ENCODE data around the gene DGKD. TPM values are rescaled to one million over a fixed set of nuclear protein-coding genes. Genes with fewer than 3 reads are reported as not detected.
A peak's percentile ranks its signal among the peaks of the same experiment; 100 is the strongest.

Gene DGKD
- total and polyA plus RNA-seq, 2 donors (not counting 1 experiment from before 2014, with no cell fraction given): 224 to 396 TPM

GRCh38 chr2:233349005-233349998 lies 5.0 kb upstream of the DGKD start:
- peak; percentile 65 for ATAC-seq (ENCODE audit: low read depth)
- peak; percentile 70 for DNase-seq
- peak overlapping the region; percentile 72 to 78 for H3K27ac ChIP-seq (ENCODE audit: low read length in 2 of 2)
- intact Hi-C loops (cut with micrococcal nuclease): loop anchor here (1.0 kb wide), 1 partner anchor 18 kb away; no protein-coding TSS in a partner anchor
- peak overlapping the region; percentile 85 for H3K4me3 Mint-ChIP-seq
- peaks cover 34% of the 10 kb centered on the region for H3K79me2 ChIP-seq (ENCODE audit: control insufficient read depth, insufficient read depth, low read length)
- no peaks in the 10 kb centered on the region for H3K27me3 ChIP-seq (replicated peaks in 1 of 4; ENCODE audit: control extremely low read depth in 1 of 4, control insufficient read depth in 3 of 4, insufficient read depth in 4 of 4, low read length in 3 of 4)
- H4K20me1 ChIP-seq (ENCODE audit: control insufficient read depth, insufficient read depth, low read length, poor library complexity, severe bottlenecking): no peaks in the 10 kb centered on the region
- H3K27me3 Mint-ChIP-seq: no peaks in the 10 kb centered on the region
- H3K4me1 Mint-ChIP-seq: peaks cover 72% of the 10 kb centered on the region
- H3K9me3 ChIP-seq (ENCODE audit: control extremely low read depth in 1 of 3, control insufficient read depth in 2 of 3, insufficient read depth in 1 of 3, low read length in 2 of 3): no peaks in the 10 kb centered on the region
- ChIA-PET POLR2A (interaction anchor here (0.6 to 1.8 kb wide), 8 partner anchors 10 to 1146 kb away, joined by 3 to 25 read pairs (median 4); partner anchors contain the start of gene INPP5D), CTCF (interaction anchor here (0.7 to 3.1 kb wide), 10 partner anchors 8 to 81 kb away, joined by 3 to 17 read pairs (median 4); no protein-coding TSS in a partner anchor)
- no peaks in the 10 kb centered on the region for H3K9me3 Mint-ChIP-seq (ENCODE audit: insufficient read depth)
- peak overlapping the region; percentile 41 for H3K9ac ChIP-seq (ENCODE audit: low read length)
- TF ChIP-seq EZH2 (IDR thresholded peaks at IDR 0.05; ENCODE audit: borderline replicate concordance, insufficient read depth, low read depth, low read length, poor library complexity, severe bottlenecking): no peak
- TF ChIP-seq CTCF (IDR thresholded peaks at IDR 0.05): no peak
- WGBS (ENCODE audit: insufficient coverage): 12% methylated on average over 10 of the region's 15 CpGs
- H3K36me3 ChIP-seq (replicated peaks in 1 of 2; ENCODE audit: control extremely low read depth in 1 of 2, control insufficient read depth in 1 of 2, extremely low read depth in 1 of 2, insufficient read depth in 2 of 2, low read length in 1 of 2): peaks cover 0 to 4% of the 10 kb centered on the region in 2 experiments
- peak overlapping the region; percentile 76 for H3K4me2 ChIP-seq (replicated peaks; ENCODE audit: low read depth, low read length, poor library complexity, severe bottlenecking)
- H3K4me1 ChIP-seq (ENCODE audit: control insufficient read depth in 2 of 2, insufficient read depth in 2 of 2, low read length in 2 of 2): peaks cover 60 to 66% of the 10 kb centered on the region in 2 donors
- peak overlapping the region; percentile 91 for H3K27ac Mint-ChIP-seq
- peak overlapping the region; percentile 60 for H2AFZ ChIP-seq (ENCODE audit: insufficient read depth, low read depth, low read length, poor library complexity, severe bottlenecking)
- peak overlapping the region in 2 of 5 experiments; percentile 20 to 42 for H3K4me3 ChIP-seq (ENCODE audit: control extremely low read depth in 1 of 5, extremely low read depth in 1 of 5, insufficient read depth in 1 of 5, low read depth in 2 of 5, low read length in 4 of 5)
